Thyroid gland (tissue), 4 donors: ENCODE data around the gene PSMB8.

Experiments used
- POLR2A ChIP-seq, 2 donors: fragments of 450-650 bp; IDR thresholded peaks; one replicate each; pipeline ENCODE4 v1.6.1; 2017; ENCODE audit warnings: antibody characterized with exemption in 2 of 2, mild to moderate bottlenecking in 2 of 2, moderate library complexity in 1 of 2
- TF ChIP-seq, protein P1 (sequence below), 6 experiments: fragments of 200-600 bp in 3 of 6; fragments of 450-650 bp in 3 of 6; sonication (generic) in 3 of 6; IDR thresholded peaks; one replicate each; pipeline ENCODE4 v1.5.1; 2016 to 2019; ENCODE audit warnings: antibody characterized with exemption in 6 of 6, mild to moderate bottlenecking in 2 of 6, inconsistent platforms in 1 of 6, moderate library complexity in 1 of 6

DNA sequence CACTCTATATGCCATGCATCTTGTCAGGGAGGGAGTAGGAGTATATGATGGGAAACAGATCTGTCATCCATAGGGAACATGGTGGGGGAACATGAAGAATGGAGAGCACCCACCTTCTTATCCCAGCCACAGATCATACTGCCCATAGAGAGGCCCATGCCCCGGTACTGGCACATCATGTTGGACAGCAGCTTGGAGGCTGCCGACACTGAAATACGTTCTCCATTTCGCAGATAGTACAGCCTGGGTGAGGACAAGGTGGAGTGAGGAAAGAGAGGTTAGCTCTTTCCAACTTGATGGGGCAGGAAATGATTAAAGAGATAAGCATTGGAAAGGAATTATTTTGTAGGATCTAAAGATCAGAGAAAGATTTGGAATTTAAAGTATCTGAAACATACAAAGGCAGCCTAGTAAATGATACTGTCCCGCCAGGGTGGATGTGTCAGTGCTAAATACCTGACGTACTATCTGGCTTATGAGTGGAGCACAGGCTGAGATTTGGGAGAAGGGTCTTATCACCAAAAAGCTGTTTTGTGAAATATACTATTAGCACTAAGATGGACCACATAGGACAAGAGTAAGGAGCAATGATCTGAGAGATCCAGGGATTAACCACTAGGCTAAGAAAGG lies 1.7 kb downstream of the PSMB8 start:
- TF ChIP-seq, protein P1, sequence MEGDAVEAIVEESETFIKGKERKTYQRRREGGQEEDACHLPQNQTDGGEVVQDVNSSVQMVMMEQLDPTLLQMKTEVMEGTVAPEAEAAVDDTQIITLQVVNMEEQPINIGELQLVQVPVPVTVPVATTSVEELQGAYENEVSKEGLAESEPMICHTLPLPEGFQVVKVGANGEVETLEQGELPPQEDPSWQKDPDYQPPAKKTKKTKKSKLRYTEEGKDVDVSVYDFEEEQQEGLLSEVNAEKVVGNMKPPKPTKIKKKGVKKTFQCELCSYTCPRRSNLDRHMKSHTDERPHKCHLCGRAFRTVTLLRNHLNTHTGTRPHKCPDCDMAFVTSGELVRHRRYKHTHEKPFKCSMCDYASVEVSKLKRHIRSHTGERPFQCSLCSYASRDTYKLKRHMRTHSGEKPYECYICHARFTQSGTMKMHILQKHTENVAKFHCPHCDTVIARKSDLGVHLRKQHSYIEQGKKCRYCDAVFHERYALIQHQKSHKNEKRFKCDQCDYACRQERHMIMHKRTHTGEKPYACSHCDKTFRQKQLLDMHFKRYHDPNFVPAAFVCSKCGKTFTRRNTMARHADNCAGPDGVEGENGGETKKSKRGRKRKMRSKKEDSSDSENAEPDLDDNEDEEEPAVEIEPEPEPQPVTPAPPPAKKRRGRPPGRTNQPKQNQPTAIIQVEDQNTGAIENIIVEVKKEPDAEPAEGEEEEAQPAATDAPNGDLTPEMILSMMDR (IDR thresholded peaks at IDR 0.05), result no peak
- no peak for TF ChIP-seq POLR2A (IDR thresholded peaks at IDR 0.05)
